Effector CD4-positive, alpha-beta T cell (primary cell): Measurements from ENCODE around the gene FDX2.
"Not testable (repeated sequence)": the region's sequence is repeated elsewhere in the genome, so short reads cannot be mapped to it uniquely, and the experiment has no call there.

Source experiments
- DNase-seq: peaks from one replicate; pipeline ENCODE4 v3.0.0-alpha.2; 2020

FDX2 gene

DNA sequence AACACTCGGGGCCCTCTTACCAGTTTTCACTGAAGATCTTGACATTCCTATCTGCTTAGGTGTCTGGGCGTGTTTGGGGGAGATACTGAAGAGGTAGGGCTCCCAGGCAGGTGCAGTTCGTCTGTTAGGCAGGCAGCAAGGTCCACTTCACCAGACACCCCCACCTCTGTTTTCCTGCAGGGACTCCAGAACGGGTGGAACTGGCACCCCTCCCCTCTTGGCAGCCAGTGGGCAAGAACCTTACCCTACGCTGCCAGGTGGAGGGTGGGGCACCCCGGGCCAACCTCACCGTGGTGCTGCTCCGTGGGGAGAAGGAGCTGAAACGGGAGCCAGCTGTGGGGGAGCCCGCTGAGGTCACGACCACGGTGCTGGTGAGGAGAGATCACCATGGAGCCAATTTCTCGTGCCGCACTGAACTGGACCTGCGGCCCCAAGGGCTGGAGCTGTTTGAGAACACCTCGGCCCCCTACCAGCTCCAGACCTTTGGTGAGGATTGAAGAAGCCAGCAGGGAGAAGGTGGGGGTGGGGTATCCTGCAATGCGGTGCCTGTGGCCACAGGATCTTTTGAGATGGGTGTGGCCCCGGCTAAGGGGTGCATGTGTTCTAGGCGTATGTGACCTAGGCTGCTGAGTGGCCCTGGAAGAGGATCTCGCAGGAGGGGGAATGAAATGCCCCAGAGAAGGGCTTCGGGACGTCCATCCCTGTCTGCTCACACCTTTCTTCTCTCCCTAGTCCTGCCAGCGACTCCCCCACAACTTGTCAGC is 32.3 kb downstream of the FDX2 start:
- DNase-seq: no peak

DNA sequence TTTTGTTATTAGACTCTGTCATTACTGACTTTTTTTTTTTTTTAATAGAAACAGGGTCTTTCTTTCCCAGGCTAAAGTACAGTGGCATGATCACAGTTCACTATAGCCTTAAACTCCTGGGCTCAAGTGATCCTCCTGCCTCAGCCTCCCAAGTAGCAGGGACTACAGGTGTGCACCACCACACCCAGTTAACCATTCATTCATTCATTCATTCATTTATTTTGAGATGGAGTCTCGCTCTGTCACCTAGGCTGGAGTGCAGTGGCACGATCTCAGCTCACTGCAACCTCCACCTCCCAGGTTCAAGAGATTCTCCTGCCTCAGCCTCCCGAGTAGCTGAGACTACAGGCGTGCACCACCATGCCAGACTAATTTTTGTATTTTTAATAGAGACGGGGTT is 33.8 kb downstream of the FDX2 start:
- not testable (repeated sequence) for DNase-seq

DNA sequence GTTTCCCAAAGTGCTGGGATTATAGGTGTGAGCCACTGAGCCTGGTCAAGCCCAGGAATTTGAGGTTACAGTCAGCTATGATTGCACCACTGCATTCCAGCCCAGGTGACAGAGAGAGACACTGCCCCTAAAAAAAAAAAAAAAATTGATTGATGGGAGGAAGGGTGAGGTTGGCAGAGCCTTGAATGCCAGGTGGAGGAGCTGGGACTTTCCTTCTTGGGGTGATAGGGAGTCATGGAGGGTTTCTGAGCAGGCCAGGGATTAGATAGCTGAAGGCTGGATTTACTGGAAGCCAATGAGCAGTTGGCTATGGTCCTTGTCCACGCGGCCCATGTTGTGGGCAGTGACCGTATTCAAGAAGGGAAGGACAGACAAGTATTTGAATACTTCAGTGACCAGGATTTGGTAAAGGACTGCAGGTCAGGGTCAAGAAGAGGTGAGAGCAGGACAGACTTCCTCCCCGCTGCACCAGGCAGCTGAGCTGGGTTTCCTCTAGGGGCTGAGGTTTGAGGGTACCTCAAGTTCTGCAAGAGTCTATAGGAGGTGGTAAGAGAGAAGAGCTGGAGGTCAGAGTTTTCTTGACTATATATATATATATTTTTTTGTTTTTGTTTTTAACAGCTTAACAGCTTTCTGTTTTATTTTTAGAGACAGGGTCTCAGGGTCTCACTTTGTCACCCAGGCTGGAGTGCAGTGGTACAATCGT is 35.9 kb downstream of the FDX2 start:
- DNase-seq: no peak

DNA sequence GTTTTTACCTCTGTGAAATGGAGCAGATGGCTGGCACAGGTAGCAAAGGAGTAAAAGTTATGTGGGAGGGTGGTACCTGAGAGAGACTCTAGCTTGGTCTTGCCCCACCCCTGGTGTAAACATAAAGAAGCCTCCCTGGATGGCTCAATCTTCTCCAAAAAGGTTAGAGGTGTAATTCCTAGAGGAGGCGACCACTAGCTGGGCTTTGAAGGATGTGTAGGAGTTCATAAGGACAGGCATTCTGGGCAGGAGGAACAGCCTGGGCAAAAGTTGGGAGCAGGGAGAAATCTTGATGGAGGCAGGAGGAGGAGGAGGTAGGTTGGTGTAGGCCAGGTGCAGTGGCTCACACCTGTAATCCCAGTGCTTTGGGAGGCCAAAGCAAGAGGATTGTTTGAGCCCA is 36.9 kb downstream of the FDX2 start:
- no peak for DNase-seq

DNA sequence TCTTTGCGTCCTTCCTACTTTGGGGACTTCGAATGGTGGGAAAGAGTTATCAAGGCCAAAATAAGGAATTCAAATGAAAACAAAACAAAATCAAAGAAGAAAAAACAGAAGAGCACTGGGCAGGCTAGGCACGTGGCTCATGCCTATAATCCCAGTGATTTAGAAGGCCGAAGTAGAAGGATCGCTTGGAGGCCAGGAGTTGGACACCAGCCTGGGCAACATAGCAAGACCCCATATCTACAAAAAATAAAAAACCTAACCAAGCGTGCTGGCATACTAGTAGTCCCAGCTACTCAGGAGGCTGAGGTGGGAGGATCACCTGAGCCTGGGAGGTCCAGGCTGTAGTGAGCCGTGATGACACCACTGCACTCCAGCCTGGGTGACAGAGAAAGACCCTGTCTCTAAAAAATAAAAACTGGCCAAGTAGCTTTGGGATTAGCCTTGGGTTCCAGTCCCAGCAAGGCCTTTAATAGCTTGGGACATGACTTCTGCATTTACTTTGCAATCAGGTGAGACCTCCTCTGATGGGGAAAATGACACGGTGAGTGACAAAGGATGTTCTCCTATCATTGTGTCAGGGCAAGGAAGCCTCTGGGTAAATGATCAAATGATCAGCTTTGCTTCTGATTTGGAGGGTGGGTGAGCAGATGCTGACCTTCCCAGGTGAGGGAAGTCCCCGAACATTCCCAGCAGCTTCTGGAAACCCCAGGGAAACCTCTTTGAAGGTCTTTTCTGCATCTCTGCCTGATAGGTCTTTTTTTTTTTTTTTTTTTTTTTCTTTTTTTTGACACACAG is 37.8 kb downstream of the FDX2 start:
- DNase-seq: no peak

DNA sequence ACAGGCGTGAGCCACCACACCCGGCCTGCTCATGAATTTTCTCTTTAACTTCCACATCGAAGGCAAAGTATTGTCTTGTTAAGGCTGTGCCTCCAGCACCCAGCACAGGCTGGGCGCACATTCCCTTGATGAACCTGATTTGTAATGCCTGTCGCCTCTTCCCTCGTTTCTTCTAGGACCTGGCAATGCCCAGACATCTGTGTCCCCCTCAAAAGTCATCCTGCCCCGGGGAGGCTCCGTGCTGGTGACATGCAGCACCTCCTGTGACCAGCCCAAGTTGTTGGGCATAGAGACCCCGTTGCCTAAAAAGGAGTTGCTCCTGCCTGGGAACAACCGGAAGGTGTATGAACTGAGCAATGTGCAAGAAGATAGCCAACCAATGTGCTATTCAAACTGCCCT is 41.2 kb downstream of the FDX2 start:
- no peak for DNase-seq

DNA sequence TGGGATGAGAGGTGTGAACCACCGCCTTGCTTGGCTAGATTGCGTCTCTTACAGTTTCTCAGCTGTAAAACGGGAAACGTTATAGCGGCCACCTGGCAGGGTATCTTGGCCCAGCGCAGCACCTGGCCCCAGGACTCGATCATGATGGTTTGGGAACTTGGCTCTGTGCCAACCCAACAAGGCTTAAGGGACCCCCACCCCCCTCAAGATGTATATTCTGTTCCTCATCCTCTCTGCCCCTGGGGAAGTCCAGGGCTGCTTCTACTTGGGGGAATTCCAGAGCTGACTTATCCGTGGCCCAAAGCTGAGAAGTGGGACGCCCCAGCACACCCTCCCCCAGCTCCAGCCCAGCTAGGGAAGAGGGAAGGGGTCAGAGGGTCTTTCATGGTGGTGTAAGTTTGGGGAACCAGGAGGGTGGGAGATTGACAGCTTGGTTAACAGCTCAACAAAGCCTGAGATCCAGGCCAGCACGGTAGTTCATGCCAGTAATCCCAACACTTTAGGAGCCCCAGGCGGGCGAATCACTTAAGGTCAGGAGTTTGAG is 44.2 kb downstream of the FDX2 start:
- peak; percentile 34 for DNase-seq

DNA sequence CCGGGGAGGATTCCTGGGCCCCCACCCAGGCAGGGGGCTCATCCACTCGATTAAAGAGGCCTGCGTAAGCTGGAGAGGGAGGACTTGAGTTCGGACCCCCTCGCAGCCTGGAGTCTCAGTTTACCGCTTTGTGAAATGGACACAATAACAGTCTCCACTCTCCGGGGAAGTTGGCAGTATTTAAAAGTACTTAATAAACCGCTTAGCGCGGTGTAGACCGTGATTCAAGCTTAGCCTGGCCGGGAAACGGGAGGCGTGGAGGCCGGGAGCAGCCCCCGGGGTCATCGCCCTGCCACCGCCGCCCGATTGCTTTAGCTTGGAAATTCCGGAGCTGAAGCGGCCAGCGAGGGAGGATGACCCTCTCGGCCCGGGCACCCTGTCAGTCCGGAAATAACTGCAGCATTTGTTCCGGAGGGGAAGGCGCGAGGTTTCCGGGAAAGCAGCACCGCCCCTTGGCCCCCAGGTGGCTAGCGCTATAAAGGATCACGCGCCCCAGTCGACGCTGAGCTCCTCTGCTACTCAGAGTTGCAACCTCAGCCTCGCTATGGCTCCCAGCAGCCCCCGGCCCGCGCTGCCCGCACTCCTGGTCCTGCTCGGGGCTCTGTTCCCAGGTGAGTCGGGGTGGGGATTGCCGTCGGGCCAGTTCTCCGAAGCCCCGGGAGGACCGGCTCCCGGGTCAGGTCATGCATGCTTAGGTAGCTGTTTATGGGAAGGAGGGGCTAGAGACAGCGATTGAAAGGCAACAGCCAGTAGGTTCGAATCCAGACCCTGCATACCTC is 45.0 kb downstream of the FDX2 start, which contains the start of gene ICAM1:
Gene ICAM1, plus strand, starts transcription at position 505 of the 779 bp plus-strand sequence. Its CDS starts 40 bp downstream, at position 545.
- peak; percentile 59 for DNase-seq

DNA sequence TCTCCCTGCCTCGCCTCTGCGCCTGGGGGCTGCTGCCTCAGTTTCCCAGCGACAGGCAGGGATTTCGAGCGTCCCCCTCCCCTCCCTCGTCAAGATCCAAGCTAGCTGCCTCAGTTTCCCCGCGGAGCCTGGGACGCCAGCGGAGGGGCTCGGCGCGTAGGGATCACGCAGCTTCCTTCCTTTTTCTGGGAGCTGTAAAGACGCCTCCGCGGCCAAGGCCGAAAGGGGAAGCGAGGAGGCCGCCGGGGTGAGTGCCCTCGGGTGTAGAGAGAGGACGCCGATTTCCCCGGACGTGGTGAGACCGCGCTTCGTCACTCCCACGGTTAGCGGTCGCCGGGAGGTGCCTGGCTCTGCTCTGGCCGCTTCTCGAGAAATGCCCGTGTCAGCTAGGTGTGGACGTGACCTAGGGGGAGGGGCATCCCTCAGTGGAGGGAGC is 45.6 kb downstream of the FDX2 start:
- peak; percentile 48 for DNase-seq

DNA sequence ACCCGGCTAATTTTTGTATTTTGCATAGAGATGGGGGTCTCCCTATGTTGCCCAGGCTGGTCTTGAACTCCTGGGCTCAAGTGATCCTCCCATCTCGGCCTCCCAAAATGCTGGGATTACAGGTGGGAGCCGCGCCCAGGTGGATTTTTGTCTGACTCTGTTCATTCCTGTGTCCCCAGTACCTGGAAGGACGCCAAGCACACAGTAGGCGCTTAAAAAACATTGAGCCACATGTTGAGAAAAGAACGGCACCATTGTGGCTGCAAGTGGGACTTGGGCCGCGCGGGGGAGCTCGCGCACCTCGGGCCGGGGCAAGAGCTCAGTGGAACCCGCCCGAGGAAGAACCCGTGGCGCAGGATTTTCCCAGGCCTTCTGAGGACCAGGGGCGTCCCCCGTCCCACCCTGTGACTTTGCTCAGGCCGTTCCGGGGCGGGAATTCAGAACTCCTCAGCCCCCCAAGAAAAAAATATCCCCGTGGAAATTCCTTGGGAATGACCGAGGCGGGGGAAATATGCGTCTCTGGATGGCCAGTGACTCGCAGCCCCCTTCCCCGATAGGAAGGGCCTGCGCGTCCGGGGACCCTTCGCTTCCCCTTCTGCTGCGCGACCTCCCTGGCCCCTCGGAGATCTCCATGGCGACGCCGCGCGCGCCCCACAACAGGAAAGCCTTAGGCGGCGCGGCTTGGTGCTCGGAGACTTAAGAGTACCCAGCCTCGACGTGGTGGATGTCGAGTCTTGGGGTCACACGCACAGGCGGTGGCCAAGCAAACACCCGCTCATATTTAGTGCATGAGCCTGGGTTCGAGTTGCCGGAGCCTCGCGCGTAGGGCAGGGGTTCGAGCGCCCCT is 46.3 kb downstream of the FDX2 start:
- DNase-seq: peak; percentile 78

DNA sequence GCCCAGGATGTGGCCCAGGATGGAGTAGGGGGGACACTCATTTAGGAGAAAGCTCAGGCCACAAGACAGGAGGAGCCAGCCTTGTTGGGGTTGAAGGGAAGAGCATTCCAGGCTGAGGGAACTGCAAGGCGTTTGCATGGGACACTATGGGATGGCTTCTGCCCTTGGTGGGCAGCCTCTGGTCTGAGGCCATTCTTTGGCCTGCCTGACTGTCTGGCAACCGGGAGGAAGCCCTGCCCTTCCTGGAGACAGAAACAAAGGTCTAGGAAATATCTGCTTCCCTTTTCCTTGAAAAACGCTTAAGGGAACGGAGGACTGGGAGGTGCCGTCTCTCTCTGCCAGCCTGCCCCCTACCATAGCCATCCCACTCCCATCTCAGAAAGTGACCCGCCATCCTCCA is 47.7 kb downstream of the FDX2 start:
- no peak for DNase-seq

DNA sequence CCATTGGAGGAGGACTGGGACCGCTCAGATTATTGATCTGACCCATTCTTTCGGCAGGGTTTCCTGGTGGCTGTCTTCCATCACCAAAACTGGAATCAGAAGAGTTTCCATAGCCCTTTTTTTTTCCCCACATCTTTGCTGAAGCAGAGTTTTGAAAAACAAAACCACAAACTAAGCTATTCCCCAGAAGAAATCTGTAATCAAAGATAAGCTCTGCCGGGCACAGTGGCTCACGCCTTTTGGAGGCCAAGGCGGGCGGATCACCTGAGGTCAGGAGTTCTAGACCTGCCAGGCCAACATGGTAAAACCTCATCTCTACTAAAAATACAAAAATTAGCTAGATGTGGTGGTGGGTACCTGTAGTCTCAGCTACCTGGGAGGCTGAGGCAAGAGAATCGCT is 49.1 kb downstream of the FDX2 start:
- DNase-seq: no peak

DNA sequence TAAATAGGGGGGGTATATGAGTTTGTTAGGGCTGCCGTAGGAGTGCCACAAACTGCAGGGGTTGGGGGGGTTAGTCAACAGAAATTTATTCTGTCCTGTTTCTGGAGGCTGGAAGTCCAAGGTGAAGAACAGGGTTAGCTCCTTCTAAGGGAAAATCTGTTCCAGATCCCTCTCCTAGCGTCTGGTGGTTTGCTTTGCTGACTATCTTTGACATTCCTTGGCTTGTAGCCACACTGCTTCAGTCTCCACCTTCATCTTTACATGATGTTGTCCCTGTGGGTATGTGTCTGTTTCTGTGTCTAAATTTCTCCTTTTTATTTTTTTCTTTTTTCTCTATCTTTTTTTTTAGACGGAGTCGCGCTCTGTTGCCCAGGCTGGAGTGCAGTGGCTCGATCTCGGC is 53.0 kb downstream of the FDX2 start:
- no peak for DNase-seq

DNA sequence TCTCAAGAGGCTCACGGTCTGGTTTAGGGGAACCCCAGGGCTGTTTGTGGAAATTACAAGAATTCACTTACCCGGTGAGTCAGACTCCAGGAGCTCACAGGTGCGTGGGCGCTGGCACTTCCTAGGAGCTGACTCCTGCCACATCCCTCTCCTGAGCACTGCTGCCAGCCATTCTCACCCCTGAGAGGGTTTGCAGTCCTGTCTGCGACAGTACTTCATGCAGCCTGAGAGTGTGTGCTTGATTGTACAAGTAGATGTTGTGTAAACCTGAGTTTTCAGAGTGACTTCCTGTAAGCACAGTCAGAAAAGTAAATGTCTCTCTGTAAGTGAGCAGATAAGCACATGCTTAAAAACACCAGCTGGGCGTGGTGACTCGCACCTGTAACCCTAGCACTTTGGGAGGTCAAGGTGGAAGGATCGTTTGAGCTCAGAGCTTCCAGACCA is 55.7 kb downstream of the FDX2 start:
- DNase-seq: no peak
